ENCODE measurements around the gene TMEM234. TPM values are rescaled to one million over a fixed set of nuclear protein-coding genes. Genes with fewer than 3 reads are reported as not detected.

Gene TMEM234
- total and polyA plus RNA-seq, 2 experiments from 2014 or later = 14.8 to 27.4 TPM

- H4K20me1 ChIP-seq (ENCODE audit: insufficient read depth, poor library complexity, severe bottlenecking) = no peaks in the 10 kb centered on the region
- DNase-seq (ENCODE audit: low spot score) = no peak
- H3K9me3 ChIP-seq (ENCODE audit: low read depth) = no peaks in the 10 kb centered on the region
- no peaks in the 10 kb centered on the region for H3K27me3 ChIP-seq
- H3K4me1 ChIP-seq (ENCODE audit: insufficient read depth) = no peaks in the 10 kb centered on the region
- TF ChIP-seq, protein P1, sequence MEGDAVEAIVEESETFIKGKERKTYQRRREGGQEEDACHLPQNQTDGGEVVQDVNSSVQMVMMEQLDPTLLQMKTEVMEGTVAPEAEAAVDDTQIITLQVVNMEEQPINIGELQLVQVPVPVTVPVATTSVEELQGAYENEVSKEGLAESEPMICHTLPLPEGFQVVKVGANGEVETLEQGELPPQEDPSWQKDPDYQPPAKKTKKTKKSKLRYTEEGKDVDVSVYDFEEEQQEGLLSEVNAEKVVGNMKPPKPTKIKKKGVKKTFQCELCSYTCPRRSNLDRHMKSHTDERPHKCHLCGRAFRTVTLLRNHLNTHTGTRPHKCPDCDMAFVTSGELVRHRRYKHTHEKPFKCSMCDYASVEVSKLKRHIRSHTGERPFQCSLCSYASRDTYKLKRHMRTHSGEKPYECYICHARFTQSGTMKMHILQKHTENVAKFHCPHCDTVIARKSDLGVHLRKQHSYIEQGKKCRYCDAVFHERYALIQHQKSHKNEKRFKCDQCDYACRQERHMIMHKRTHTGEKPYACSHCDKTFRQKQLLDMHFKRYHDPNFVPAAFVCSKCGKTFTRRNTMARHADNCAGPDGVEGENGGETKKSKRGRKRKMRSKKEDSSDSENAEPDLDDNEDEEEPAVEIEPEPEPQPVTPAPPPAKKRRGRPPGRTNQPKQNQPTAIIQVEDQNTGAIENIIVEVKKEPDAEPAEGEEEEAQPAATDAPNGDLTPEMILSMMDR (IDR thresholded peaks at IDR 0.05; ENCODE audit: poor library complexity) = no peak
- TF ChIP-seq EZH2phosphoT487 (IDR thresholded peaks at IDR 0.05; ENCODE audit: low read depth, severe bottlenecking, unreplicated experiment) (no peak), EZH2 (IDR thresholded peaks at IDR 0.05; ENCODE audit: borderline replicate concordance) (no peak)
- H3K36me3 ChIP-seq (replicated peaks; ENCODE audit: insufficient read depth, low read depth) = no peaks in the 10 kb centered on the region
- 90% methylated on average over 3 of the region's 3 CpGs for WGBS (ENCODE audit: low lambda C conversion rate, missing lambda C conversion rate)
- no peak overlapping the region for H2AFZ ChIP-seq
- no peak overlapping the region for H3K4me2 ChIP-seq
- H3K27ac ChIP-seq = no peak overlapping the region
- H3K79me2 ChIP-seq = no peaks in the 10 kb centered on the region
- no peak overlapping the region for H3K4me3 ChIP-seq
- H3K9me2 ChIP-seq (replicated peaks; ENCODE audit: insufficient read depth) = no peaks in the 10 kb centered on the region
Observed at GRCh38 chr1:32198237-32199042, 23.7 kb downstream of the TMEM234 start.

- no peak overlapping the region for H3K27ac ChIP-seq
- WGBS (ENCODE audit: low lambda C conversion rate, missing lambda C conversion rate) = 78% methylated on average over 6 of the region's 6 CpGs
- no peaks in the 10 kb centered on the region for H3K9me2 ChIP-seq (replicated peaks; ENCODE audit: insufficient read depth)
- H3K9me3 ChIP-seq (ENCODE audit: low read depth) = no peaks in the 10 kb centered on the region
- no peaks in the 10 kb centered on the region for H3K4me1 ChIP-seq (ENCODE audit: insufficient read depth)
- H3K4me2 ChIP-seq = no peak overlapping the region
- no peak for DNase-seq (ENCODE audit: low spot score)
- no peak overlapping the region for H2AFZ ChIP-seq
- no peaks in the 10 kb centered on the region for H4K20me1 ChIP-seq (ENCODE audit: insufficient read depth, poor library complexity, severe bottlenecking)
- H3K27me3 ChIP-seq = no peaks in the 10 kb centered on the region
- TF ChIP-seq EZH2phosphoT487 (IDR thresholded peaks at IDR 0.05; ENCODE audit: low read depth, severe bottlenecking, unreplicated experiment) = no peak
- TF ChIP-seq EZH2 (IDR thresholded peaks at IDR 0.05; ENCODE audit: borderline replicate concordance) = no peak
- TF ChIP-seq, protein P1 (IDR thresholded peaks at IDR 0.05; ENCODE audit: poor library complexity) = no peak
- H3K79me2 ChIP-seq = no peaks in the 10 kb centered on the region
- no peaks in the 10 kb centered on the region for H3K36me3 ChIP-seq (replicated peaks; ENCODE audit: insufficient read depth, low read depth)
- no peak overlapping the region for H3K4me3 ChIP-seq
Observed at GRCh38 chr1:32197837-32198236, 24.3 kb downstream of the TMEM234 start.

- Histone ChIP-seq H4K20me1 (ENCODE audit: insufficient read depth, poor library complexity, severe bottlenecking) (no peaks in the 10 kb centered on the region), H3K4me2 (no peak overlapping the region), H3K27ac (no peak overlapping the region), H3K4me1 (ENCODE audit: insufficient read depth) (no peaks in the 10 kb centered on the region), H2AFZ (no peak overlapping the region), H3K79me2 (no peaks in the 10 kb centered on the region), H3K9me2 (replicated peaks; ENCODE audit: insufficient read depth) (no peaks in the 10 kb centered on the region), H3K36me3 (replicated peaks; ENCODE audit: insufficient read depth, low read depth) (no peaks in the 10 kb centered on the region), H3K27me3 (no peaks in the 10 kb centered on the region), H3K4me3 (no peak overlapping the region), H3K9me3 (ENCODE audit: low read depth) (no peaks in the 10 kb centered on the region)
- no peak for DNase-seq (ENCODE audit: low spot score)
- TF ChIP-seq, protein P1 (IDR thresholded peaks at IDR 0.05; ENCODE audit: poor library complexity) = no peak
- no peak for TF ChIP-seq EZH2phosphoT487 (IDR thresholded peaks at IDR 0.05; ENCODE audit: low read depth, severe bottlenecking, unreplicated experiment)
- TF ChIP-seq EZH2 (IDR thresholded peaks at IDR 0.05; ENCODE audit: borderline replicate concordance) = no peak
- WGBS (ENCODE audit: low lambda C conversion rate, missing lambda C conversion rate) = 92% methylated on average over 1 of the region's 1 CpG
Observed at GRCh38 chr1:32197074-32197473, 25.1 kb downstream of the TMEM234 start.

All from hepatocyte (in vitro differentiated cells).